ENCODE measurements around the gene UBA52. TPM values are rescaled to one million over a fixed set of nuclear protein-coding genes. Genes with fewer than 3 reads are reported as not detected.

Gene UBA52
- total RNA-seq, 1 donor from 2014 or later = 625 TPM

GRCh38 chr19:18531485-18531884 lies 40.2 kb upstream of the UBA52 start:
- no peaks in the 10 kb centered on the region for H3K27me3 ChIP-seq

GRCh38 chr19:18532168-18532890 lies 39.3 kb upstream of the UBA52 start:
- peaks cover 4% of the 10 kb centered on the region for H3K27me3 Mint-ChIP-seq (ENCODE audit: insufficient read depth, low read depth)
- peaks cover 12% of the 10 kb centered on the region for H3K36me3 Mint-ChIP-seq
- no peak overlapping the region for H3K27ac ChIP-seq
- no peaks in the 10 kb centered on the region for H3K36me3 ChIP-seq
- no peaks in the 10 kb centered on the region for H3K4me1 ChIP-seq
- no peak overlapping the region for H2AFZ ChIP-seq (replicated peaks)
- no peak overlapping the region for H3K27ac Mint-ChIP-seq
- no peaks in the 10 kb centered on the region for H3K9me3 Mint-ChIP-seq
- H3K4me3 ChIP-seq = no peak overlapping the region
- no peak for DNase-seq (ENCODE audit: low spot score)
- no peaks in the 10 kb centered on the region for H3K27me3 ChIP-seq
- TF ChIP-seq EZH2 (IDR thresholded peaks at IDR 0.05) (no peak), CTCF (IDR thresholded peaks at IDR 0.05) (no peak), EZH2phosphoT487 (IDR thresholded peaks at IDR 0.05) (no peak)
- H3K79me2 ChIP-seq (ENCODE audit: low read depth) = no peaks in the 10 kb centered on the region
- no peaks in the 10 kb centered on the region for H3K4me1 Mint-ChIP-seq
- H3K9me3 ChIP-seq (ENCODE audit: low read depth) = no peaks in the 10 kb centered on the region
- no peaks in the 10 kb centered on the region for H4K20me1 ChIP-seq (ENCODE audit: low read depth)
- H3K9ac ChIP-seq = no peak overlapping the region
- no peak overlapping the region for H3K4me3 Mint-ChIP-seq
- no peaks in the 10 kb centered on the region for H3F3A ChIP-seq (ENCODE audit: low read depth)
- H3K4me2 ChIP-seq = no peak overlapping the region

More at GRCh38 chr19:18531485-18531884, 40.2 kb upstream of the UBA52 start:
- Histone ChIP-seq H3K9me3 (ENCODE audit: low read depth) (no peaks in the 10 kb centered on the region), H2AFZ (replicated peaks) (no peak overlapping the region), H3K36me3 (no peaks in the 10 kb centered on the region), H4K20me1 (ENCODE audit: low read depth) (no peaks in the 10 kb centered on the region), H3K79me2 (ENCODE audit: low read depth) (no peaks in the 10 kb centered on the region), H3K9ac (no peak overlapping the region), H3F3A (ENCODE audit: low read depth) (no peaks in the 10 kb centered on the region), H3K4me1 (no peaks in the 10 kb centered on the region), H3K4me3 (no peak overlapping the region), H3K27ac (no peak overlapping the region), H3K4me2 (no peak overlapping the region)
- no peak overlapping the region for H3K4me3 Mint-ChIP-seq
- no peak for TF ChIP-seq EZH2 (IDR thresholded peaks at IDR 0.05)
- TF ChIP-seq EZH2phosphoT487 (IDR thresholded peaks at IDR 0.05) = no peak
- TF ChIP-seq CTCF (IDR thresholded peaks at IDR 0.05) = no peak
- no peak for DNase-seq (ENCODE audit: low spot score)
- no peak overlapping the region for H3K27ac Mint-ChIP-seq
- H3K4me1 Mint-ChIP-seq = no peaks in the 10 kb centered on the region
- no peaks in the 10 kb centered on the region for H3K9me3 Mint-ChIP-seq
- no peaks in the 10 kb centered on the region for H3K27me3 Mint-ChIP-seq (ENCODE audit: insufficient read depth, low read depth)
- peaks cover 9% of the 10 kb centered on the region for H3K36me3 Mint-ChIP-seq

- Histone ChIP-seq H3K9me3 (ENCODE audit: low read depth) (no peaks in the 10 kb centered on the region), H3K79me2 (ENCODE audit: low read depth) (no peaks in the 10 kb centered on the region), H3K27me3 (no peaks in the 10 kb centered on the region), H3K4me2 (no peak overlapping the region), H3K36me3 (no peaks in the 10 kb centered on the region), H3F3A (ENCODE audit: low read depth) (no peaks in the 10 kb centered on the region), H3K4me1 (no peaks in the 10 kb centered on the region), H3K9ac (no peak overlapping the region), H2AFZ (replicated peaks) (no peak overlapping the region), H3K27ac (no peak overlapping the region), H3K4me3 (no peak overlapping the region), H4K20me1 (ENCODE audit: low read depth) (no peaks in the 10 kb centered on the region)
- Mint-ChIP-seq H3K4me3 (no peak overlapping the region), H3K36me3 (peaks cover 12% of the 10 kb centered on the region), H3K27me3 (ENCODE audit: insufficient read depth, low read depth) (peaks cover 7% of the 10 kb centered on the region), H3K4me1 (no peaks in the 10 kb centered on the region), H3K27ac (no peak overlapping the region), H3K9me3 (no peaks in the 10 kb centered on the region)
- no peak for DNase-seq (ENCODE audit: low spot score)
- no peak for TF ChIP-seq CTCF (IDR thresholded peaks at IDR 0.05)
- no peak for TF ChIP-seq EZH2 (IDR thresholded peaks at IDR 0.05)
- no peak for TF ChIP-seq EZH2phosphoT487 (IDR thresholded peaks at IDR 0.05)
These were observed 38.6 kb upstream of the UBA52 start for GRCh38 chr19:18533058-18533457.
